Caco-2 (cell line): ENCODE results near the gene NUTF2. TPM values are rescaled to one million over a fixed set of nuclear protein-coding genes. Genes with fewer than 3 reads are reported as not detected.

Source experiments
- BruUV-seq: library from RNA; stranded (reverse); fragments of 400-500 nt; replicated peaks from 2 replicates; lab custom pipeline; 2021; lab: Mats Ljungman, UMichigan
- CTCF ChIA-PET: fragments of 300-600 bp; sonication (Branson Sonifier 250); formaldehyde crosslinking; loops from one replicate; lab custom pipeline; 2022; ENCODE audit warnings: antibody characterized with exemption; lab: Charles Lee
- POLR2A ChIA-PET: fragments of 300-600 bp; sonication (Branson Sonifier 250); formaldehyde crosslinking; loops from one replicate; lab custom pipeline; 2022; ENCODE audit warnings: antibody characterized with exemption; lab: Charles Lee
- DNase-seq, 2 experiments: peaks; one replicate each; pipeline versions ENCODE4 v3.0.0 to v3.0.0-alpha.2; 2020 to 2022
- H3K27me3 ChIP-seq: replicated peaks from 2 replicates; pipeline ENCODE4 v1.6.0; 2011; ENCODE audit warnings: low read length; ENCODE audit not compliant: control insufficient read depth, insufficient read depth
- H3K36me3 ChIP-seq: 2 replicates; pipeline ENCODE4 v1.5.1; 2011; ENCODE audit warnings: low read length; ENCODE audit not compliant: control insufficient read depth, insufficient read depth
- H3K4me1 ChIP-seq: fragments of 250-450 bp; sonication (Bioruptor Pico); 2 replicates; pipeline ENCODE4 v1.5.1; 2020; ENCODE audit warnings: mild to moderate bottlenecking
- H3K4me3 ChIP-seq: 2 replicates; pipeline ENCODE4 v1.5.1; 2011; ENCODE audit warnings: low read depth, mild to moderate bottlenecking, control low read depth, low read length
- H3K9me3 ChIP-seq: fragments of 250-450 bp; sonication (Bioruptor Pico); 2 replicates; pipeline ENCODE4 v1.5.1; 2020; ENCODE audit warnings: mild to moderate bottlenecking, moderate library complexity
- H3K27ac Mint-ChIP-seq: one replicate; pipeline ENCODE4 v1.8.0; 2022; ENCODE audit warnings: mixed read lengths; ENCODE audit not compliant: unreplicated experiment
- H3K27me3 Mint-ChIP-seq: one replicate; pipeline ENCODE4 v1.8.0; 2022; ENCODE audit warnings: mixed read lengths; ENCODE audit not compliant: insufficient read depth, unreplicated experiment
- H3K36me3 Mint-ChIP-seq: one replicate; pipeline ENCODE4 v1.8.0; 2022; ENCODE audit warnings: mild to moderate bottlenecking, mixed read lengths; ENCODE audit not compliant: insufficient read depth, unreplicated experiment
- H3K4me1 Mint-ChIP-seq: one replicate; pipeline ENCODE4 v1.8.0; 2022; ENCODE audit warnings: low read depth, mixed read lengths; ENCODE audit not compliant: unreplicated experiment
- H3K4me3 Mint-ChIP-seq: one replicate; pipeline ENCODE4 v1.8.0; 2022; ENCODE audit warnings: mild to moderate bottlenecking, moderate library complexity, mixed read lengths; ENCODE audit not compliant: unreplicated experiment
- H3K9me3 Mint-ChIP-seq: one replicate; pipeline ENCODE4 v1.8.0; 2022; ENCODE audit warnings: mixed read lengths; ENCODE audit not compliant: unreplicated experiment
- intact Hi-C: fragments of 100-400 bp; cut with micrococcal nuclease; formaldehyde crosslinking; loops from one replicate; pipeline ENCODE4 v1.10.0; 2022; ENCODE audit not compliant: unreplicated experiment
- total RNA-seq: library from RNA; stranded (reverse); gene quantifications from 2 replicates; pipeline ENCODE4 v1.2.3, GENCODE V29; 2022
- TF ChIP-seq, protein P1 (sequence below), 2 experiments: fragments of 200-600 bp in 1 of 2; IDR thresholded peaks; 1 replicate in 1 of 2; 2 replicates in 1 of 2; pipeline versions ENCODE4 v1.5.1 to v1.8.0; 2011 to 2022; ENCODE audit warnings: antibody characterized with exemption in 1 of 2, control low read depth in 1 of 2, inconsistent platforms in 1 of 2, low read depth in 1 of 2, low read length in 1 of 2, mild to moderate bottlenecking in 1 of 2, moderate library complexity in 1 of 2; ENCODE audit not compliant: insufficient read depth in 1 of 2, severe bottlenecking in 1 of 2, unreplicated experiment in 1 of 2

NUTF2 gene
- total RNA-seq, 1 experiment from 2014 or later = 239 TPM

DNA sequence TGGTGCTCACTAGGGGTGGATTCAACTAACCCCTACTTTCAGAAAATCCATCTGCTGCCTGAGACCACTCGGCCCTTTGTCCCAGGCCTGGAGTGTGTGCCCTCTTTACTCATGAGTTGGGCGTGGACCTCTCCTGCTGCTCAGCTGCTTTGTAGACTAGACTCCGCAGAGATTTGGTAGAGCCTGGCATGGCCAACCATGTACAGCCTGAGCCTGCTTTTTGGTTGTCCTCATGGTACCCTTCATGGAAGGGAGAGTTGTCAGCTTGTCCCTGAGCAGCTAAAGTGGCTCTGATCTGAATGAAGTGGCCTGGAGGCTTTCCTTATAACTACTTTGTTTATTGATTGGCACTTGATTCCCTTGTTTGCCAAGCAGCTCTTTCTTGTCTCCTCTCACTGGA, 27.6 kb downstream of the NUTF2 start:
- Histone ChIP-seq H3K4me1 (peaks cover 7% of the 10 kb centered on the region; the same call in 1 of the 2 replicates), H3K9me3 (no peaks in the 10 kb centered on the region), H3K4me3 (peak overlapping the region; percentile 93), H3K27me3 (no peaks in the 10 kb centered on the region), H3K36me3 (peaks cover 18% of the 10 kb centered on the region)
- no peaks in the 10 kb centered on the region for H3K27me3 Mint-ChIP-seq
- no TSS peak for BruUV-seq
- H3K9me3 Mint-ChIP-seq = no peaks in the 10 kb centered on the region
- CTCF ChIA-PET = interaction anchor here (2.0 kb wide), 1 partner anchor 9 kb away, joined by 20 read pairs; the partner anchor contains the start of gene NRN1L
- H3K4me1 Mint-ChIP-seq = peaks cover 20% of the 10 kb centered on the region
- intact Hi-C loops = no loop called here
- POLR2A ChIA-PET = no interaction called here
- H3K4me3 Mint-ChIP-seq = peak overlapping the region; percentile 90
- H3K36me3 Mint-ChIP-seq = peaks cover 79% of the 10 kb centered on the region
- TF ChIP-seq, protein P1, sequence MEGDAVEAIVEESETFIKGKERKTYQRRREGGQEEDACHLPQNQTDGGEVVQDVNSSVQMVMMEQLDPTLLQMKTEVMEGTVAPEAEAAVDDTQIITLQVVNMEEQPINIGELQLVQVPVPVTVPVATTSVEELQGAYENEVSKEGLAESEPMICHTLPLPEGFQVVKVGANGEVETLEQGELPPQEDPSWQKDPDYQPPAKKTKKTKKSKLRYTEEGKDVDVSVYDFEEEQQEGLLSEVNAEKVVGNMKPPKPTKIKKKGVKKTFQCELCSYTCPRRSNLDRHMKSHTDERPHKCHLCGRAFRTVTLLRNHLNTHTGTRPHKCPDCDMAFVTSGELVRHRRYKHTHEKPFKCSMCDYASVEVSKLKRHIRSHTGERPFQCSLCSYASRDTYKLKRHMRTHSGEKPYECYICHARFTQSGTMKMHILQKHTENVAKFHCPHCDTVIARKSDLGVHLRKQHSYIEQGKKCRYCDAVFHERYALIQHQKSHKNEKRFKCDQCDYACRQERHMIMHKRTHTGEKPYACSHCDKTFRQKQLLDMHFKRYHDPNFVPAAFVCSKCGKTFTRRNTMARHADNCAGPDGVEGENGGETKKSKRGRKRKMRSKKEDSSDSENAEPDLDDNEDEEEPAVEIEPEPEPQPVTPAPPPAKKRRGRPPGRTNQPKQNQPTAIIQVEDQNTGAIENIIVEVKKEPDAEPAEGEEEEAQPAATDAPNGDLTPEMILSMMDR (IDR thresholded peaks at IDR 0.05; ENCODE audit: insufficient read depth in 1 of 2, low read depth in 1 of 2, low read length in 1 of 2, severe bottlenecking in 1 of 2, unreplicated experiment in 1 of 2) = no peak
- peak overlapping the region; percentile 87 for H3K27ac Mint-ChIP-seq
- DNase-seq = no peak

DNA sequence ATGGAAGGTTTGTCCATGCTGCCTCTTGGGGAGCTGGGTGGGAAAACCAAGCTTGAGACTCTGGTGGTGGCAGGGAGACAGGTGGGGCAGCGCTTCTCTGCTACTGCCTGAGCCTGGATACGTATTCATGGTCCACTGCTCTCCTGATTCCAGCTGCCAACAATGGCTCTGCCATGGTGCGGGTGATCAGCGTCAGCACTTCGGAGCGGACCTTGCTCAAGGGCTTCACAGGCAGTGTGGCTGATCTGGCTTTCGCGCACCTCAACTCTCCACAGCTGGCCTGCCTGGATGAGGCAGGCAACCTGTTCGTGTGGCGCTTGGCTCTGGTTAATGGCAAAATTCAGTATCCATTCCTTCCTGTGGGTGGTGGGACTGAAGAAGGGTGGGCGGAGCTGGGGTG, 30.3 kb downstream of the NUTF2 start:
- no peak for DNase-seq
- peaks cover 11% of the 10 kb centered on the region for H3K4me1 ChIP-seq
- Mint-ChIP-seq H3K4me1 (peaks cover 34% of the 10 kb centered on the region), H3K36me3 (peaks cover 81% of the 10 kb centered on the region), H3K9me3 (no peaks in the 10 kb centered on the region), H3K27me3 (no peaks in the 10 kb centered on the region), H3K27ac (no peak overlapping the region), H3K4me3 (no peak overlapping the region)
- peaks cover 20% of the 10 kb centered on the region for H3K36me3 ChIP-seq
- H3K27me3 ChIP-seq = no peaks in the 10 kb centered on the region
- no peak overlapping the region for H3K4me3 ChIP-seq
- no TSS peak for BruUV-seq
- CTCF ChIA-PET = interaction anchor here (1.0 kb wide), 1 partner anchor 58 kb away, joined by 3 read pairs; no protein-coding TSS in a partner anchor
- intact Hi-C loops = no loop called here
- no peaks in the 10 kb centered on the region for H3K9me3 ChIP-seq
- POLR2A ChIA-PET = no interaction called here
- TF ChIP-seq, protein P1 (IDR thresholded peaks at IDR 0.05; ENCODE audit: insufficient read depth in 1 of 2, low read depth in 1 of 2, low read length in 1 of 2, severe bottlenecking in 1 of 2, unreplicated experiment in 1 of 2) = no peak

GRCh38 chr16:67878232-67878631, 31.5 kb downstream of the NUTF2 start:
- H3K4me1 Mint-ChIP-seq = peaks cover 42% of the 10 kb centered on the region
- intact Hi-C loops = no loop called here
- Histone ChIP-seq H3K9me3 (no peaks in the 10 kb centered on the region), H3K4me3 (no peak overlapping the region), H3K36me3 (peaks cover 21% of the 10 kb centered on the region), H3K27me3 (no peaks in the 10 kb centered on the region), H3K4me1 (peaks cover 23% of the 10 kb centered on the region)
- TF ChIP-seq, protein P1 (IDR thresholded peaks at IDR 0.05; ENCODE audit: insufficient read depth in 1 of 2, low read depth in 1 of 2, low read length in 1 of 2, severe bottlenecking in 1 of 2, unreplicated experiment in 1 of 2) = no peak
- H3K36me3 Mint-ChIP-seq = peaks cover 78% of the 10 kb centered on the region
- POLR2A ChIA-PET = no interaction called here
- no peaks in the 10 kb centered on the region for H3K9me3 Mint-ChIP-seq
- no peak overlapping the region for H3K27ac Mint-ChIP-seq
- no peaks in the 10 kb centered on the region for H3K27me3 Mint-ChIP-seq
- CTCF ChIA-PET = interaction anchor here (1.3 kb wide), 1 partner anchor 62 kb away, joined by 3 read pairs; no protein-coding TSS in a partner anchor
- DNase-seq = no peak
- no peak overlapping the region for H3K4me3 Mint-ChIP-seq
- no TSS peak for BruUV-seq
